CD14-positive monocyte (primary cell): Measurements from ENCODE around the gene NFATC1. TPM values are rescaled to one million over a fixed set of nuclear protein-coding genes. Genes with fewer than 3 reads are reported as not detected.

Source experiments
- DNase-seq, 3 donors: peaks; one replicate each; pipeline ENCODE4 v3.0.0-alpha.2; 2011 to 2022
- H2AFZ ChIP-seq: 2 replicates; pipeline ENCODE4 v1.6.0; 2012; ENCODE audit warnings: mild to moderate bottlenecking, low read depth, low read length, inconsistent platforms; ENCODE audit not compliant: insufficient read depth, poor library complexity, severe bottlenecking
- H3K27ac ChIP-seq, 2 donors: 1 replicate in 1 of 2; 2 replicates in 1 of 2; pipeline ENCODE4 v1.5.1; 2012 to 2013; ENCODE audit warnings: low read length in 2 of 2, control low read depth in 1 of 2, inconsistent platforms in 1 of 2, low read depth in 1 of 2, mild to moderate bottlenecking in 1 of 2
- H3K27me3 ChIP-seq, 2 donors: one replicate each; pipeline versions ENCODE4 v1.6.0 to v1.6.1; 2011 to 2013; ENCODE audit warnings: low read length in 2 of 2; ENCODE audit not compliant: control insufficient read depth in 2 of 2, insufficient read depth in 2 of 2
- H3K36me3 ChIP-seq, 2 donors: replicated peaks in 1 of 2; 1 replicate in 1 of 2; 2 replicates in 1 of 2; pipeline versions ENCODE4 v1.5.1 to v1.6.1; 2012 to 2013; ENCODE audit warnings: low read length in 2 of 2, control low read depth in 1 of 2, inconsistent platforms in 1 of 2, mild to moderate bottlenecking in 1 of 2; ENCODE audit not compliant: insufficient read depth in 2 of 2, control insufficient read depth in 1 of 2
- H3K4me1 ChIP-seq, 2 donors: 1 replicate in 1 of 2; 2 replicates in 1 of 2; pipeline versions ENCODE4 v1.5.1 to v1.6.1; 2012 to 2013; ENCODE audit warnings: low read length in 2 of 2, control low read depth in 1 of 2, inconsistent platforms in 1 of 2, mild to moderate bottlenecking in 1 of 2, moderate library complexity in 1 of 2; ENCODE audit not compliant: insufficient read depth in 2 of 2, control insufficient read depth in 1 of 2
- H3K4me2 ChIP-seq: replicated peaks from 2 replicates; pipeline ENCODE3; 2012; ENCODE audit warnings: low read length, moderate library complexity, mild to moderate bottlenecking; ENCODE audit not compliant: poor library complexity, severe bottlenecking; ENCODE audit errors: extremely low read depth
- H3K4me3 ChIP-seq, 3 experiments: fragments of 200-600 bp in 1 of 3; sonication (generic) in 1 of 3; replicated peaks in 1 of 3; 1 replicate in 2 of 3; 2 replicates in 1 of 3; pipeline ENCODE4 v1.5.1; 2011 to 2013; ENCODE audit warnings: low read length in 3 of 3, mild to moderate bottlenecking in 3 of 3, control low read depth in 2 of 3, low read depth in 2 of 3, inconsistent platforms in 1 of 3, moderate library complexity in 1 of 3
- H3K79me2 ChIP-seq: 2 replicates; pipeline ENCODE4 v1.6.0; 2012; ENCODE audit warnings: mild to moderate bottlenecking, control low read depth, inconsistent platforms, low read length, moderate library complexity; ENCODE audit not compliant: insufficient read depth
- H3K9ac ChIP-seq: 2 replicates; pipeline ENCODE4 v1.6.0; 2017; ENCODE audit warnings: low read length, mild to moderate bottlenecking; ENCODE audit not compliant: insufficient read depth, poor library complexity, severe bottlenecking
- H3K9me3 ChIP-seq, 2 donors: replicated peaks in 1 of 2; 1 replicate in 1 of 2; 2 replicates in 1 of 2; pipeline versions ENCODE4 v1.5.1 to v1.6.1; 2012 to 2013; ENCODE audit warnings: low read length in 2 of 2, control low read depth in 1 of 2; ENCODE audit not compliant: control insufficient read depth in 1 of 2, insufficient read depth in 1 of 2
- H4K20me1 ChIP-seq: 2 replicates; pipeline ENCODE4 v1.6.0; 2012; ENCODE audit warnings: mild to moderate bottlenecking, low read length, control low read depth, moderate library complexity; ENCODE audit not compliant: insufficient read depth
- H3K27ac Mint-ChIP-seq, 7 donors: one replicate each; pipeline ENCODE4 v1.8.0; 2020; ENCODE audit warnings: mild to moderate bottlenecking in 7 of 7, mixed read lengths in 7 of 7, moderate library complexity in 6 of 7, inconsistent platforms in 2 of 7
- H3K27me3 Mint-ChIP-seq, 3 donors: one replicate each; pipeline ENCODE4 v1.8.0; 2021 to 2022; ENCODE audit warnings: low read depth in 3 of 3, mild to moderate bottlenecking in 3 of 3, mixed read lengths in 3 of 3, moderate library complexity in 3 of 3, inconsistent platforms in 1 of 3
- H3K36me3 Mint-ChIP-seq, 2 donors: one replicate each; pipeline ENCODE4 v1.8.0; 2020; ENCODE audit warnings: mixed read lengths in 2 of 2, inconsistent platforms in 1 of 2, mild to moderate bottlenecking in 1 of 2
- H3K4me1 Mint-ChIP-seq: one replicate; pipeline ENCODE4 v1.8.0; 2020; ENCODE audit warnings: mild to moderate bottlenecking, mixed read lengths
- H3K4me3 Mint-ChIP-seq, 2 donors: one replicate each; pipeline ENCODE4 v1.8.0; 2020; ENCODE audit warnings: mild to moderate bottlenecking in 2 of 2, mixed read lengths in 2 of 2, moderate library complexity in 1 of 2
- H3K9me3 Mint-ChIP-seq, 7 donors: one replicate each; pipeline ENCODE4 v1.8.0; 2020 to 2022; ENCODE audit warnings: mixed read lengths in 7 of 7, mild to moderate bottlenecking in 6 of 7, moderate library complexity in 6 of 7, inconsistent platforms in 2 of 7
- CTCF ChIP-seq: fragments of 200-600 bp; IDR thresholded peaks from one replicate; pipeline ENCODE4 v1.8.0; 2022; ENCODE audit warnings: antibody characterized with exemption, mild to moderate bottlenecking
- whole genome bisulfite sequencing: methylation state at CpG from one replicate; pipeline ENCODE4 v1.1.5; 2013; ENCODE audit warnings: missing lambda C conversion rate; ENCODE audit not compliant: insufficient coverage; 5-methylcytosine and 5-hydroxymethylcytosine counted together
- intact Hi-C, 2 donors: fragments of 100-400 bp; cut with micrococcal nuclease; formaldehyde crosslinking; loops; one replicate each; pipeline versions ENCODE4 v1.15.0 to v1.15.1; 2023
- polyA plus RNA-seq, 3 donors: library from polyadenylated mRNA; depleted of rRNA in 1 of 3; unstranded in 2 of 3; stranded (reverse) in 1 of 3; fragments of 300-500 nt in 2 of 3; fragments of >200 nt in 1 of 3; fragmentation: Illumina TruSeq in 2 of 3; gene quantifications; 1 replicate in 2 of 3; 2 replicates in 1 of 3; pipeline ENCODE4 v1.2.3, GENCODE V29; 2012 to 2021

NFATC1 gene
- polyA plus RNA-seq, 3 donors: 7.8 to 10.7 (median 8.3) TPM

GRCh38 chr18:79560042-79560860 lies 164.5 kb downstream of the NFATC1 start:
- H3K36me3 Mint-ChIP-seq: no peaks in the 10 kb centered on the region
- peaks cover 4 to 18% (median 6%) of the 10 kb centered on the region in 7 donors for H3K9me3 Mint-ChIP-seq
- WGBS: 95% methylated on average over 34 of the region's 34 CpGs
- intact Hi-C loops: no loop called here
- no peak overlapping the region for H2AFZ ChIP-seq
- no peak overlapping the region for H3K27ac Mint-ChIP-seq
- H3K4me2 ChIP-seq: no peak overlapping the region
- DNase-seq: no peak
- no peaks in the 10 kb centered on the region for H3K36me3 ChIP-seq
- no peaks in the 10 kb centered on the region for H3K4me1 ChIP-seq
- H3K27me3 ChIP-seq: no peaks in the 10 kb centered on the region
- no peak overlapping the region for H3K9ac ChIP-seq
- no peak for TF ChIP-seq CTCF
- no peaks in the 10 kb centered on the region for H4K20me1 ChIP-seq
- peaks cover 0 to 11% of the 10 kb centered on the region in 2 donors for H3K9me3 ChIP-seq
- no peak overlapping the region for H3K4me3 ChIP-seq
- H3K79me2 ChIP-seq: no peaks in the 10 kb centered on the region
- peaks cover 0 to 4% (median 0%) of the 10 kb centered on the region in 3 donors for H3K27me3 Mint-ChIP-seq
- no peak overlapping the region for H3K27ac ChIP-seq
- H3K4me1 Mint-ChIP-seq: no peaks in the 10 kb centered on the region
- no peak overlapping the region for H3K4me3 Mint-ChIP-seq

- Mint-ChIP-seq H3K27me3 (peaks cover 0 to 4% (median 0%) of the 10 kb centered on the region in 3 donors), H3K4me3 (no peak overlapping the region), H3K9me3 (peaks cover 4 to 18% (median 5%) of the 10 kb centered on the region in 7 donors), H3K27ac (no peak overlapping the region), H3K4me1 (no peaks in the 10 kb centered on the region), H3K36me3 (no peaks in the 10 kb centered on the region)
- Histone ChIP-seq H3K9ac (no peak overlapping the region), H3K4me3 (no peak overlapping the region), H3K79me2 (no peaks in the 10 kb centered on the region), H3K4me1 (no peaks in the 10 kb centered on the region), H3K27ac (no peak overlapping the region), H3K9me3 (peaks cover 0 to 11% of the 10 kb centered on the region in 2 donors), H4K20me1 (no peaks in the 10 kb centered on the region), H3K36me3 (no peaks in the 10 kb centered on the region), H2AFZ (no peak overlapping the region), H3K27me3 (no peaks in the 10 kb centered on the region), H3K4me2 (no peak overlapping the region)
- intact Hi-C loops: no loop called here
- no peak for TF ChIP-seq CTCF
- no peak for DNase-seq
- 83% methylated on average over 1 of the region's 5 CpGs for WGBS
Measured at GRCh38 chr18:79560861-79561210, 165.1 kb downstream of the NFATC1 start.
